Neuronal stem cell (in vitro differentiated cells): ENCODE results near the gene FAM118B.
A peak's percentile ranks its signal among the peaks of the same experiment; 100 is the strongest.

ENCODE experiments used
- DNase-seq: peaks from one replicate; pipeline ENCODE4 v3.0.0-alpha.2; 2013; ENCODE audit warnings: low spot score
- H2AFZ ChIP-seq: one replicate; pipeline ENCODE4 v1.6.1; 2013; ENCODE audit warnings: mild to moderate bottlenecking, low read length, inconsistent platforms
- H2AK5ac ChIP-seq: 2 replicates; pipeline ENCODE4 v1.6.1; 2013; ENCODE audit warnings: low read depth, mild to moderate bottlenecking, inconsistent platforms, low read length, moderate library complexity, mixed read lengths
- H2BK120ac ChIP-seq: 2 replicates; pipeline ENCODE4 v1.6.1; 2013; ENCODE audit warnings: low read depth, mild to moderate bottlenecking, inconsistent platforms, low read length, moderate library complexity, mixed read lengths
- H2BK12ac ChIP-seq: one replicate; pipeline ENCODE4 v1.6.1; 2013; ENCODE audit warnings: low read length, inconsistent platforms
- H2BK15ac ChIP-seq: 2 replicates; pipeline ENCODE4 v1.6.1; 2013; ENCODE audit warnings: mild to moderate bottlenecking, low read length, inconsistent platforms, mixed read lengths
- H2BK5ac ChIP-seq: one replicate; pipeline ENCODE4 v1.6.1; 2013; ENCODE audit warnings: inconsistent platforms, mild to moderate bottlenecking, low read length, moderate library complexity
- H3K14ac ChIP-seq: one replicate; pipeline ENCODE4 v1.6.1; 2013; ENCODE audit warnings: low read length, inconsistent platforms
- H3K18ac ChIP-seq: 2 replicates; pipeline ENCODE4 v1.6.1; 2013; ENCODE audit warnings: low read length, inconsistent platforms
- H3K23ac ChIP-seq: 2 replicates; pipeline ENCODE4 v1.6.1; 2013; ENCODE audit warnings: low read depth, mild to moderate bottlenecking, mixed read lengths, low read length, inconsistent platforms; ENCODE audit not compliant: poor library complexity
- H3K27ac ChIP-seq: replicated peaks from 3 replicates; pipeline ENCODE4 v1.5.1; 2013; ENCODE audit warnings: low read length, inconsistent platforms
- H3K27me3 ChIP-seq, 3 experiments: 2 replicates each; pipeline ENCODE4 v1.6.1; 2013; ENCODE audit warnings: low read length in 3 of 3, mild to moderate bottlenecking in 2 of 3, inconsistent platforms in 1 of 3, low read depth in 1 of 3, mixed read lengths in 1 of 3, moderate library complexity in 1 of 3; ENCODE audit not compliant: control insufficient read depth in 3 of 3, insufficient read depth in 3 of 3
- H3K36me3 ChIP-seq, 2 donors: replicated peaks in 1 of 2; 2 replicates each; pipeline ENCODE4 v1.6.1; 2013; ENCODE audit warnings: low read length in 2 of 2; ENCODE audit not compliant: control insufficient read depth in 2 of 2, insufficient read depth in 2 of 2
- H3K4ac ChIP-seq: 2 replicates; pipeline ENCODE4 v1.6.1; 2013; ENCODE audit warnings: inconsistent platforms, mild to moderate bottlenecking, low read length, moderate library complexity
- H3K4me1 ChIP-seq, 2 donors: 1 replicate in 1 of 2; 2 replicates in 1 of 2; pipeline ENCODE4 v1.6.1; 2013; ENCODE audit warnings: low read length in 2 of 2, low read depth in 1 of 2; ENCODE audit not compliant: control insufficient read depth in 2 of 2, insufficient read depth in 1 of 2
- H3K4me2 ChIP-seq: one replicate; pipeline ENCODE4 v1.6.1; 2013; ENCODE audit warnings: mild to moderate bottlenecking, low read length, inconsistent platforms; ENCODE audit not compliant: insufficient read depth, poor library complexity, severe bottlenecking
- H3K4me3 ChIP-seq, 2 donors: 2 replicates each; pipeline ENCODE4 v1.5.1; 2013; ENCODE audit warnings: low read length in 2 of 2, mild to moderate bottlenecking in 2 of 2, inconsistent platforms in 1 of 2, moderate library complexity in 1 of 2
- H3K79me1 ChIP-seq: one replicate; pipeline ENCODE4 v1.6.1; 2013; ENCODE audit warnings: low read depth, mild to moderate bottlenecking, inconsistent platforms, low read length, moderate library complexity
- H3K9ac ChIP-seq: one replicate; pipeline ENCODE4 v1.6.1; 2013; ENCODE audit warnings: mild to moderate bottlenecking, low read depth, low read length, inconsistent platforms; ENCODE audit not compliant: poor library complexity
- H3K9me3 ChIP-seq, 2 donors: replicated peaks in 1 of 2; 2 replicates each; pipeline versions ENCODE3 to v1.6.1; 2013; ENCODE audit warnings: low read length in 2 of 2, mild to moderate bottlenecking in 2 of 2, inconsistent platforms in 1 of 2, low read depth in 1 of 2, mixed read lengths in 1 of 2, moderate library complexity in 1 of 2; ENCODE audit not compliant: control insufficient read depth in 2 of 2, insufficient read depth in 1 of 2
- H4K8ac ChIP-seq: one replicate; pipeline ENCODE4 v1.6.1; 2013; ENCODE audit warnings: low read depth, mild to moderate bottlenecking, inconsistent platforms, low read length, moderate library complexity
- H4K91ac ChIP-seq: one replicate; pipeline ENCODE4 v1.6.1; 2013; ENCODE audit warnings: low read length, low read depth, mild to moderate bottlenecking, inconsistent platforms; ENCODE audit not compliant: poor library complexity
- WGBS, 2 donors: extraction: QIAGEN DNeasy Blood & Tissue Kit; methylation state at CpG; one replicate each; pipeline ENCODE4 v1.1.7; 2013; ENCODE audit warnings: missing lambda C conversion rate in 2 of 2, mixed read lengths in 1 of 2; ENCODE audit not compliant: insufficient read length in 2 of 2, insufficient replicate concordance in 1 of 2; ENCODE audit errors: extremely low coverage in 2 of 2; 5-methylcytosine and 5-hydroxymethylcytosine counted together

The FAM118B gene

DNA sequence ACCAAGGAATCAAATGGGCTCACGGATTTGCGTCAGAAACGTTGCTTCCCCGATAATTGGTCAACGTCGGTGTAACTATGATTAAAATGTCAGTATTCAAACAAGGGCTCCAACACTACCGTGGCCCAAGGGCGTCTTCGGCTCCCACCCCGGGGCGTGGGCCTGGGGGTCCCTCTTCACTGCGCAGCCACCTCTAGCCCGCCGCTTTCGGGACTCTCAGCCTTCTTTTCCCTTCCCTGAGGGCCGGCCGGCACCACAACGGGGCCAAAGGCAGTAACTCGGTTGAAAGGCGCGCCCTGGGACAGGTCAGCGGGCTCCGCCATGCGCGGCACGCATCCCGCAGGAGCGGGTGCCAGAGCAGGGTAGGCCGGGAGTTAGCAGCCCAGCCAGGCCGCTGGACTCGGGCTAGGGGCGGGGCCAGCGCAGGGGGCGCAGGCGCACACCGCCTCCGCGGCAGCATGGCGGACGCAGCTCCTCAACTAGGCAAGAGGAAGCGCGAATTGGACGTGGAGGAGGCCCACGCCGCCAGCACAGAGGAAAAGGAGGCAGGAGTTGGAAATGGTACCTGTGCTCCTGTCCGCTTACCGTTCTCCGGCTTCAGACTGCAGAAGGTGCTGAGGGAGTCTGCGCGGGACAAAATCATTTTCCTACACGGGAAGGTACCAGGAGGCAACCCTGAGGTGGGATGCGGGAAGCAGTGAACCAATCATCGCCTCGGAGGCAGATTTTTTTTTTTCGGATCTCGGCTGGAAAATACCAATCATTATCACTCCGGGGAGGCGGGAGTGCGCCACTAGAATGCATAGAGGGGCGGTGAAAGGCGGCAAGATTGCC, 92.3 kb downstream of the FAM118B start, which contains the start of gene DCPS:
TSS of gene DCPS (plus strand) at position 438 of the 834 bp plus-strand sequence. CDS start at position 459, 21 bp downstream.
- peak; percentile 86 for DNase-seq
- no CpG with 5 or more reads among the region's 61 CpGs for WGBS, 2 donors
- H3K27ac ChIP-seq, result peak within 1 kb of the TSS; percentile 81

DNA sequence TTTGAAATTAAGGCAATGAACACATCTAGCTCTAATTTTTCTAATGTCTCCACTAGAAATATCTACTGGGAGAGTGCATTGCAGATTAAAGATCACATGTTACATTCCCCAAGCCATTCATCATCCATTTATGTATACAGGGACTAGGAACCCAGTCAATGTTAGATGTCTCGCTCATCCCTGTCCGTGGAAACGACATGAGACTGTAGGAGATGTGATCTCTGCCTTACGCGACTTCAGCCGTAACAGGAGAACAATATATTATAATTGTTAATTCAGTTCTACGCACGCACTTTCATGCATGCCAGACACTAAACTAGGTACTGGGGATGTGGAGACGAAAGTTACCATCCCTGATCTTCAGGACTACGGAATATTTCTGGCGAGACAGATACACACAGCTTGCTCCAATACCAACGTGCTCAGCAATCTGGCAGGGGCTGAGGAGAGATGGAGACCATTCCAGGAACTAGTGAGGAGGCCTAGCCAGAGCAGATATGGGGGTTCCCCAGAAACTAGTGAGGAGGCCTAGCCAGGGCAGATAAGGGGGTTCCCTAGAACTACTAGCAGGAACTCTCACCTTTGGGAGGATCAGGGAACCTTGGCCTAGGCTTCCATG, 93.0 kb downstream of the FAM118B start:
- WGBS, 2 donors, result no CpG with 5 or more reads among the region's 12 CpGs
- Histone ChIP-seq H2BK5ac (no peak overlapping the region), H3K36me3 (peaks cover 4 to 28% of the 10 kb centered on the region in 2 donors), H2BK15ac (no peak overlapping the region), H3K4me2 (peak overlapping the region; percentile 61), H3K27ac (no peak overlapping the region), H4K91ac (no peak overlapping the region), H2AK5ac (no peak overlapping the region), H3K79me1 (no peaks in the 10 kb centered on the region), H3K9ac (no peak overlapping the region), H3K4me3 (peak overlapping the region; percentile 87 to 89), H3K27me3 (no peaks in the 10 kb centered on the region), H2AFZ (peak overlapping the region; percentile 97), H3K18ac (no peak overlapping the region), H2BK12ac (no peak overlapping the region), H3K4me1 (peaks cover 4 to 10% of the 10 kb centered on the region in 2 donors), H2BK120ac (no peak overlapping the region), H4K8ac (no peak overlapping the region), H3K14ac (no peak overlapping the region), H3K23ac (no peak overlapping the region), H3K4ac (no peak overlapping the region), H3K9me3 (no peaks in the 10 kb centered on the region)
- DNase-seq, result no peak

More for the DNA sequence above, 92.3 kb downstream of the FAM118B start, which contains the start of gene DCPS:
- peaks cover 4 to 31% of the 10 kb centered on the region in 2 donors for H3K36me3 ChIP-seq
- no peak within 1 kb of the TSS for H2BK15ac ChIP-seq
- no peaks in the 10 kb centered on the region for H3K79me1 ChIP-seq
- H2AK5ac ChIP-seq, result no peak within 1 kb of the TSS
- peak within 1 kb of the TSS; percentile 61 for H3K4me2 ChIP-seq
- H3K9ac ChIP-seq, result peak within 1 kb of the TSS; percentile 92
- peak within 1 kb of the TSS; percentile 87 to 89 for H3K4me3 ChIP-seq
- peak within 1 kb of the TSS; percentile 61 for H2BK5ac ChIP-seq
- peak within 1 kb of the TSS; percentile 99 for H3K18ac ChIP-seq
- H4K91ac ChIP-seq, result no peak within 1 kb of the TSS
- H3K4me1 ChIP-seq, result peaks cover 4 to 10% of the 10 kb centered on the region in 2 donors
- H2AFZ ChIP-seq, result peak within 1 kb of the TSS; percentile 97
- no peaks in the 10 kb centered on the region for H3K27me3 ChIP-seq
- H2BK120ac ChIP-seq, result no peak within 1 kb of the TSS
- no peak within 1 kb of the TSS for H2BK12ac ChIP-seq
- peak within 1 kb of the TSS; percentile 100 for H4K8ac ChIP-seq
- peak within 1 kb of the TSS; percentile 96 for H3K23ac ChIP-seq
- no peaks in the 10 kb centered on the region for H3K9me3 ChIP-seq
- no peak within 1 kb of the TSS for H3K14ac ChIP-seq
- no peak within 1 kb of the TSS for H3K4ac ChIP-seq

DNA sequence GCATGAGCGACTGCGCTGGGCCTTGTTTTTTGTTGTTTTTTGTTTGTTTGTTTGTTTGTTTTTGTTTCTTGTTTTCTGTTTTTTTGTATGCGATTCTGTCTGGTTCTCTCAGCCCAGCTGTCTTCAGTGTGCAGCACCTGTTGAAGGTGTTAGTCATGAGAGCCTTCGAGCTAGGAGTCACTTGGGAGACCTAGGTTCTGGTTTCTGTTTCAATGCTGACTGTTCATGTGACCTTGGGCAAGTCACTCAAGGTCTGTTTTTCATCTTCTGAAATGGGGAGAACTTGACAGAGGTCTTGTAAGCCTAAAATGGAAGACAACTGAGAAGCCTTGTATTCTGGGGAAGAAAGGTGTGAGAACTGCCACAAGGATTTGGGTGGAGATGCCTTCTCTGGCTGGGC, 94.1 kb downstream of the FAM118B start:
- Histone ChIP-seq H3K18ac (no peak overlapping the region), H3K4me2 (no peak overlapping the region), H2BK5ac (no peak overlapping the region), H3K4me1 (peaks cover 4 to 10% of the 10 kb centered on the region in 2 donors), H2AFZ (no peak overlapping the region), H3K79me1 (no peaks in the 10 kb centered on the region), H4K8ac (no peak overlapping the region), H2BK15ac (no peak overlapping the region), H2BK120ac (no peak overlapping the region), H2AK5ac (no peak overlapping the region), H3K4me3 (no peak overlapping the region), H3K14ac (no peak overlapping the region), H3K4ac (no peak overlapping the region), H3K27me3 (no peaks in the 10 kb centered on the region), H2BK12ac (no peak overlapping the region), H3K9ac (no peak overlapping the region), H3K23ac (no peak overlapping the region), H3K36me3 (peaks cover 6 to 27% of the 10 kb centered on the region in 2 donors), H3K27ac (no peak overlapping the region), H4K91ac (no peak overlapping the region), H3K9me3 (no peaks in the 10 kb centered on the region)
- WGBS, 2 donors, result no CpG with 5 or more reads among the region's 4 CpGs
- DNase-seq, result no peak

DNA sequence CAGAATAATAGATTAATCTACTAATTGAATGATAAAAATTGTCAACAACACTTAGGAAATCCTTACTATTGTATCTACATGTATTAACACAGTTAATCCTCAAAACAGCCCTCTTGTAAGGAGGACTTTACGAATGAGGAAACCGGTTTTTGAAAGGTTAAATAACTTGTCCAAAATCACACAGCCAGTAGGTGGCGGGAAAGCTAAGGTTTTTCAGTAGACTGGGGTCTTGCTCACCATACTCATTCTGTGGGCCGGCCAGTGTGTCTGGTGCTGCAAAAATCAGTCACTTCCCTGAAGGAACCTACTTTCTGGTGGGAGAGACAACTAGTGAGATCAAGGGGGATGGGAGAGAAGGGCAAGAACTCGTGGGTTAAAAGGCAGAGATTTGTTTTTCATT, 96.1 kb downstream of the FAM118B start:
- no CpG with 5 or more reads among the region's 5 CpGs for WGBS, 2 donors
- no peak for DNase-seq
- Histone ChIP-seq H3K18ac (no peak overlapping the region), H4K91ac (no peak overlapping the region), H3K9ac (no peak overlapping the region), H3K79me1 (no peaks in the 10 kb centered on the region), H2BK5ac (no peak overlapping the region), H3K4me3 (no peak overlapping the region), H3K9me3 (no peaks in the 10 kb centered on the region), H2AK5ac (no peak overlapping the region), H3K4ac (no peak overlapping the region), H2BK120ac (no peak overlapping the region), H3K14ac (no peak overlapping the region), H3K23ac (no peak overlapping the region), H2BK15ac (no peak overlapping the region), H3K36me3 (peaks cover 3 to 26% of the 10 kb centered on the region in 2 donors), H4K8ac (no peak overlapping the region), H3K27ac (no peak overlapping the region), H3K4me2 (no peak overlapping the region), H3K4me1 (peaks cover 4 to 10% of the 10 kb centered on the region in 2 donors), H2BK12ac (no peak overlapping the region), H3K27me3 (no peaks in the 10 kb centered on the region), H2AFZ (no peak overlapping the region)
